ENCODE data around the gene PLCG2.
A peak's percentile ranks its signal among the peaks of the same experiment; 100 is the strongest.
"Not testable (repeated sequence)": the region's sequence is repeated elsewhere in the genome, so short reads cannot be mapped to it uniquely, and the experiment has no call there.

PLCG2 gene

DNA sequence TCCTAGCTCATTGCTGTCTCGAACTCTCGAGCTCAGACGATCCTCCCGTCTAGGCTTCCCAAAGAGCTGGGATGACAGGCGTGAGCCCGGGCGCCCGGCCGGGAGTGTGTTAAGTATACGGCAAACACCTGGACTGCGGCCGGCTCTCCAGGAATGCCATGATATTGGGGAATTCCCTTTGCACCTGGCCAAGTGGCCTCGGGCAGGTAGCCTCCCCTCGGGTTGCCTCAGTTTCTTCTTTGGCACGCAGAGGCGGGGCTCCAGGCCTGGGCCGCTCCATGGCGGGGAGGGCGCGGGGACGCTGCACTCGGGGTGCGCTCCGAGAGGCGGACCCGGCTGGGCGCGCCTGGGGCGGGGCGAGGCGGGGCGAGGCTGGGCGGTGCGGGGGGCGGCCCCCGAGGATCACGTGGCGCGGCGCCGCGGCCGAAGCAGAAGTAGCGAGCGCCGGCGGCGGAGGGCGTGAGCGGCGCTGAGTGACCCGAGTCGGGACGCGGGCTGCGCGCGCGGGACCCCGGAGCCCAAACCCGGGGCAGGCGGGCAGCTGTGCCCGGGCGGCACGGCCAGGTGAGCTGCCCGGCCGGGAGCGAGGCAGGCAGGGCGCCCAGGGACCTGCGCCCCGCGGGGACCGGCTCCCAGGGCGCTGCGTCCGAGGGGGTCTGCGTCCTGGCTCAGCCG, at the start of gene PLCG2:
PLCG2 (plus strand) TSS at position 431 of the 675 bp plus-strand sequence. CDS start 6,699 bp downstream, outside the sequence.
- DNase-seq (ENCODE audit: low read depth in 2 of 2) = peak; percentile 37 to 66

DNA sequence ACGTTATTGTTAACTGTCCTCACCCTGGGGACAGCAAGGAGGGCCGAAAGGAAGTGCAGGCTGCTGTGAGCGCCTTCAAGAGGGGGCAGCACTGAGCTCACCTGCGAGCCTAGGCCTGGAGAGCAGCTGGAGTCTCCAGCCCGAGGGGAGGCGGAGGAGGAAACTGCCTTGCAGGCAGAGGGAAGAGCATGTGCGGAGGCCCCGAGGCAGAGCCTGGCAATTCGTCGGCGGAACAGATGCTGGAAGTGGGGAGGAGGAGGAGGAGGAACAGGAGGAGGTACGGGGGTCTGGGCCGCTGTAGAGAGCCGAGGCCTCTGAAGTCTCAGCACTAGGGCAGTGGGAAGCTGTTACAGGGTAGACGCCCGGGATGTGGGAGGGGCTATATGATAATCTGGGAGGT, 49.6 kb upstream of the PLCG2 start:
- DNase-seq (ENCODE audit: low read depth in 2 of 2) = no peak

DNA sequence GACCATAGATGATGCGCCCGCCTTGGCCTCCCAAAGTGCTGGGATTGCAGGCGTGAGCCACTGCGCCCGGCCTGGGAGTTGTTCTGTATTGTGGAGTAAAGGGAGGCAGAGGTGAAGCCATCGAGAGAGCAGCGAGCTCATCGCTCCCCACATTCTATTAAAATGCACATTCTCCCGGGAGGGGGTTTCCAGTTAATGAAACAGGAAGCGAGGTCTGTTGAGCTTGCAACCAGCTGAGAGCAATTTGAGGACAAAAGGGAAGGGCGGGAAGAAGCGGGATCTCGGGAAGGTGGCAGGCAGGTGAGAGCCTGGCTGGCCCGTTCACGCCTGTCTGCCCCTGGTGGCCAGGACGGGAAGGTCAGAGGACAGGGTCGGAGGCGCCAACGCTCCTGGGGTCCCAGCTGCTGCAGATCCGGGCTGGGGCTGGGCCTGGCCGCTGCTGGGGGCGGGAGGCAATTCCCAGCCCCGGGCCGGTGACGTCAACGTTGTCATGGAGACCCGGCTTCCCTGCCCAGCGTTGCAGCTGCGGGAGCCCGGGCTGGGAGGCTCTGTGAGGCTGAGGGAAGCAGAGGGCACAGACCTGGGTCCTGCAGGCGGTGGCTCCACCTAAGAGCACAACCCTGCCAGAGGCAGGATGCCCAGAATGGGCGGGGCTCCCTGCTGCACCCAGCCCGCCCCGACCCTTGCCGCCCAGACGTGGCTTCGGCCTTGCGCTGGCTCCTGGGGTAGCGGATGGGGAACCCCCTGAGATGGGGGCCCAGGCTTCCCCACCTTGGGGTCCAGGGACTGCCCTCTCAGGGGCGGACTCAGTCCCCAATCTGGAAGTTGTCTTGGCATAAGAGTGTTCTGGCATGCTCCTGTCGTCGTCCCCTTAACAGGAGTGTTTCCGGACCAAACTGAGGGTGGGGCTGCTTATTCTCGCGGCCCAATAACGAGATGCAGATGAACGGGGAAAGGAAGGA, 48.7 kb upstream of the PLCG2 start:
- peak in 1 of 2 experiments; percentile 58 for DNase-seq (ENCODE audit: low read depth in 2 of 2)

DNA sequence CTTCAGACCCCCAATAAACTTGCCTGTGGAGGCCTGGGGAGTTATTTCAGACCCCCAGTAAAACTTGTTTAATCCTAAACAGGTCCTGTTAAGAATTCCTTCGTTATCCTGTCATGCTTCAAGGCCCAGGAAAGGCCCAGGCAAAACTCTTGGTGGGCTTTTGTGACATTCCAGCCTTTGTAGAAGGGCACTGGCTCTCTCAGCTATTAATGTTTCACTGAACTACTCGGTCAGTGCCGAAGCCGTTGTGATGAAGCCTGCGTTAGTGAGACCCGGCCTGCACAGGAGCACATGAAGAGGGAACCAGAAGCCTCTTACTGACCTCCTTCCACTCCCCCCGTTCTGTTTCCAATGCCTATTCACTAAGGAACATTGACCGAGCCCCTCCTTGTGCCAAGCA, 47.4 kb upstream of the PLCG2 start:
- DNase-seq (ENCODE audit: low read depth in 2 of 2) = no peak

DNA sequence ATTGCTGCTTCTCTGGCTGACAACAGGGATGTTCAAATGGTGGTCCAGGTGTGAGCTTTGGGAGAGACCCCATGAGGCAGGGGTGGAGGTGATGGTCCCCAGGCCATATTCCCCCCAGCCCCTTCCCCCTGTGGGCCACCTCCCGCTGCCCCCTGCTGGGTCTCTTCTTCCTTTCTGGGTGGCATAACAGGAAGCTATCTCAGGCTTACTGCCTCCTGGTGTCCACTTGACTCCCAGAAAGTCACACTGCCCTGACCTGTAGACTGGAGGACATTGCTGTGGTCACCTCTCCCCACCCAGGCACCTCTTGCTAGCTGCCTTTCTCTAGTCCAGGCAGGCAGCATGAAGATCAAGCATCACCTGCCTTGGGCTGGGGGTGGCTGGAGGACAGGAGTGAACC, 46.4 kb upstream of the PLCG2 start:
- no peak for DNase-seq (ENCODE audit: low read depth in 2 of 2)

DNA sequence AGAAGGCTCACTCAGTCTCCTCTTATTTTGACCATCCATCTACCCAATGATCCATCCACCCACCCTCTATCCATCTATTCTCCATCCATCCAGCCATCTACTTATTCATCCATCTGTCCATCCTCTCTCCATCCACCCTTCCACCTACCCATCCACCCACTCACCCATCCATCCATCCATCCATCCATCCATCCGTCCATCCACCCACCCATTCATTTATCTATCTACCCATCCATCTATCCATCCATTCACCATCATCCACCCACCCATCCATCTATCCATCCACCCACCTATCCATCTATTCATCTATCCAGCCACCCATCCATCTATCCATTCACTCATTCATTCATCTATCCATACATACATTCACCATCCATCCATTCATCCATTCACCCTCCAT, 45.8 kb upstream of the PLCG2 start:
- no peak for DNase-seq (ENCODE audit: low read depth in 2 of 2)

DNA sequence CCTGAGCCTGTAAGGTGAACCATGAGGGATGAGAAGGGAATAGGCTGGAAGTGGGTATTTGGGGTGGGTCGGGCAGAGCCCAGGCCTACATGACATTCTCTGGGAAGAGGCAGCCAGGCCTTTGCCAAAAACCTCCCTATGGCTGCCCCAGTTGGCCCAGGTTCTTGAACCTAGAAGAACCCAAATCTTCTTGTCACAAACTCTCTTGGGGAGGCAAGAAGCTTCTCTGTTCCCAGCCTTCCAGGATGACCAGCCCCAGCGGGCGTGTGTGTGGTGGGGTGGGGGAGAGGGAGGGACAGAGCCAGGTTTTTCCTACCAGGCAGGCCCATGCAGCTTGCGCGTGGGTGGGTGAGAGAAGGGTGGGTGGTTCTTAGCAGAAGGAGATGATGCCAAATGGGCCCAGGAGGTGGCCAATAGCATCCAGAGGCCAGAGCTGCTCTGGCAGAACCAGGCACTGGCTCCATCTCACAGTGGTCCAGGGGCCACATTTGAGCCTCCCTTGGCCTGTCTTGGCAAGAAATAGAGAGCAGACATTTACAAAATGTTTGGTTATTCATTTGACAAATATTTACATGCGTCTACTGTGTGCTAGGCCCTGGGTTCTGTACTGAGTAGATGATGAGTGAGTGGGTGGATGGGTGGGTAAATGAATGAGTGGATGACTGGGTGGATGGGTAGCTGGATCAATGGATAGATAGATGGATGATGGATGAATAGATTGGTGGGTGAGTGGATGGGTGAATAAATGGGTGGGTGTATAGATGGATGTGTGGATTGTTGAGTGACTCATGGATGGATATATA, 44.3 kb upstream of the PLCG2 start:
- DNase-seq (ENCODE audit: low read depth in 2 of 2) = no peak

DNA sequence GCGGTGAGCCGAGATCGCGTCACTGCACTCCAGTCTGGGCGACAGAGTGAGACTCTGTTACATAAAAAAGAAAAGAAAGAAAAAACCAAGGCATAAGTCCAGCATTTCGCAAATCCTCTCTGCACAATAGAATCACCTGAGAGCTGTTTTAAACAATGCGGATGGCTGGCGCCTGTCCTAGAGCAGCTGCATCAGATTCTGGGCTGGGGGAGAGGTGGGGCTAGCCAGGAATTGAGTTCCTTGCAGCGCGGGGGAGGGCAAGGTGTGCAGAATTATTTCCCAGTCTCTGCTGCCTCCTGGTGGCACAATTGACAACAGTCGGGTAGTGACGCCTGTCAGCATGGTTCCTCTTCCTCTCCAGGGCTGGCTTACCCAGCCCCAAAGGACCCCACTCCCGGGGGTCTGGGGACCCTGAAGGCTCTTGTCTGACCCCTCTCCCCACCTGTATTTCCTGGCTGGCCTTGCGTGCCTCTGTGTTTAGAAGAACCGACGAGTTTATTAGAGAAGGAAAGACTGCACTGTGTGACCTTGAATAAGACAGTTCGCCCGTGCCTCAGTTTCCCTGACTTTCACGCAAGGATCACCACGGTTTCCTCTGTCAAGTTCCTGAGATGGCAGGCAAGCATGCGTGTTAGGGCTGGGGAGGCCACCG, 41.1 kb upstream of the PLCG2 start:
- DNase-seq (ENCODE audit: low read depth in 2 of 2) = peak; percentile 64 to 82

DNA sequence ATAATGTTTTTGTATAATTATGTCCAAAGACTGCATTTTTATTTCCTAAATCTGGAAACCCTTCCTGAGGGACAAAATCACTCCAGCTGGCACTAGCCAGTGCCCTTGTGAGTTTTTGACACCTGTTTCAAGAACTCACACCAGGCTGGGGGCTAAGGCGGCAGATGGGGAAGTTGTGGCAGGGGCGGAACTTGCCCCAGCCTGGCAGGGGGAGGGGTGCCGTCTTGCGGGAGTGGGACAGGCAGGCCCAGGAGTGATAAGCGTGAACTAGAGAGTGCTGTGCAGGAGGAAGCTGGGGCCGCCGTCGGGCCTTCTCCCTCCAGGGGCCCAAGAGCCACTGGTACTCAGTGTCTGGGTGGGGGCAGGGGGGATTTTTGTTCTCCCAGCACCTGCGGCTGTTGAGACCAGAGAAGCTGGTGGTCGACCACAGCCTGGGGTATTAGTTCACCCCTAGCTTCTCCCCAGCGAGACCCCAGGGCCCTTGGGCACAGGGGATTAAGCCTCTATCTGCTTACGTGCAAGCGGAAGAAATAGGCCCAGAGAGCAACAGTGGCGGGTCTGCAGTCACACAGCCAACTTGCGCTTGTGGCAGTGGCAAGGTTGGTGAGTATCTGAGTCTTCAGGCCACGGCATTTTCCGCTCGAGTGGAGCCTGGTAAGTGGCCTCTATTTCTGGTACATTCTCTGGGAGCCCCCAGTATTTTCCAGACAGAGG, 40.2 kb upstream of the PLCG2 start:
- no peak for DNase-seq (ENCODE audit: low read depth in 2 of 2)

DNA sequence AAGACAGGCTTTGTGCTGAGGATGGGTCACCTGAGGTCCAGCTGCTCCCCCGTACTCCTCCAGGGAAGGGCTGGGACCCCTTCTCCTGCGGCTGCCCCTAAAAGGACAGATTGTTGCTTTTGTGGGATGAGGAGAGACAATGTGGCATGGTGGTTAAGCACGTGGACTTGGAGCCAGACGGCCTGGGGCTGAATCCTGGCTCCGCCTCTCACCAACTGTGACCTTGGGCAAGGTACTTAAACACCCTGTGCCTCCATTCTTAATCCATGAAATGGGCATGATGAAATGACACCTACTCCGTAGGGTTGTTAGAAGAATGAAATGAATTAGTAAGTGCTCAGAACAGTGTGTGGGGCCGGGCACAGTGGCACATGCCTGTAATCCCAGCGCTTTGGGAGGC, 39.6 kb upstream of the PLCG2 start:
- DNase-seq (ENCODE audit: low read depth in 2 of 2) = no peak

DNA sequence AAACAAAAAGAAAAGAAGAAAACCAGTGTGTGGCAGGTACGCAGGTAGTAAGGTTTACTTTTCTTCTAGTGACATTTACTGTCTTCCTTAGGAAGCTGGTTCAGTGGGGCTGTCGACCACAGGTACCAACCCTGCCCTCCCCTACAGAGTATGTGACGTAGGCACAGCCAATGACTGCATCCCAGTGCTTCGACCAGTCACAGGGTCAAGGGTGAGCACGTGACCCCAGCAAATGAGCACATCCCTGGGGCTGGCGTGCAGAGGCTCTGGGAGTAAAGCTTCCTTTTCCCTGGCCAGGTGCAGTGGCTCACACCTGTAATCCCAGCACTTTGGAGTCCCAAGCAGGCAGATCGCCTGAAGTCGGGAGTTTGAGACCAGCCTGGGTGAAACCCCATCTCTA, 38.9 kb upstream of the PLCG2 start:
- DNase-seq (ENCODE audit: low read depth in 2 of 2) = no peak

DNA sequence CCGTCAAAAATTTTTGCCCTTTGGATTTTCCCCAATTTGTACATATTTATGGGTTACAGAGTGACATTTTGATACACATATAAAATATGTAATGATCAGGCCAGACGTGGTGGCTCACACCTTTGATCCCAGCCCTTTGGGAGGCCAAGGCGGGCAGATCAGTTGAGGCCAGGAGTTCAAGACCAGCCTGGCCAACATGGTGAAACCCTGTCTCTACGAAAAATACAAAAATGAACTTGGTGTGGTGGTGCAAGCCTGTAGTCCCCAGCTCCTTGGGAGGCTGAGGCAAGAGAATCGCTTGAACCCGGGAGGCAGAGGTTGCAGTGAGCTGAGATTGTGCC, 37.7 kb upstream of the PLCG2 start:
- DNase-seq (ENCODE audit: low read depth in 2 of 2) = not testable (repeated sequence)

DNA sequence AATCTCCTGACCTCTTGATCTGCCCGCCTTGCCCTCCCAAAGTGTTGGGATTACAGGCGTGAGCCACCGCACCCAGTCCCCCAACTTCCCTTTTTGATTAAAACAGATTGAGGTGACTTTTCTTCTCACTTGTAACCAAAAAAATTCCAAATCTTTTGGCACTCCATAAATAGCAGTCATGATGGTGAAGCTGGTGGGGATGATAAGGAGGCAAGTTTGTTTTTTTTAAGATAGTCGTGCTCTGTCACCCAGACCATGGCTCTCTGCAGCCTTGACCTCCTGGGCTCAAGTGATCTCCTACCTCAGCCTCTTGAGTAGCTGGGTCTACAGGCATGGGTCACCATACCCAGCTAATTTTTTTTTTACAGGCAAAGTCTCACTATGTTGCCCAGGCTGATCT, 34.7 kb upstream of the PLCG2 start:
- DNase-seq (ENCODE audit: low read depth in 2 of 2) = no peak

DNA sequence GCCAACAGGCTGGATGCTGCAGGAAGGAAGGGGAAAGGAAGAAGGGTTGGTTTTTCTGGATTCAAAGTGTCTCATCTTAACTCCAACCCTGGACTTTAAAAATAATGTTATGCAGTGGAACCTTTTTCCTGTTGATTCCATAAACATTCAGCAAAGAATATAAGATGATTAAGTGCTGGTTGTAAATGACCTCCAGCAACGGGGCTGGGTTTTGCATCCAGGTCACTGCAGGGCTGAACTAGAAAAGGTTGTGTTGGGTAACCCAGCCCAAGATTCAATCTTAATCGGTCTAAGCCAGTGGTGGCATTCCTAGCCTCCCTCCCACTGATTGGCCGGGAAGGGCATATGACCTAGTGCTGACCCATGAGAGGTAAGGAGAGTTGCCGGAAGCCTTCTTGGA, 34.2 kb upstream of the PLCG2 start:
- no peak for DNase-seq (ENCODE audit: low read depth in 2 of 2)

DNA sequence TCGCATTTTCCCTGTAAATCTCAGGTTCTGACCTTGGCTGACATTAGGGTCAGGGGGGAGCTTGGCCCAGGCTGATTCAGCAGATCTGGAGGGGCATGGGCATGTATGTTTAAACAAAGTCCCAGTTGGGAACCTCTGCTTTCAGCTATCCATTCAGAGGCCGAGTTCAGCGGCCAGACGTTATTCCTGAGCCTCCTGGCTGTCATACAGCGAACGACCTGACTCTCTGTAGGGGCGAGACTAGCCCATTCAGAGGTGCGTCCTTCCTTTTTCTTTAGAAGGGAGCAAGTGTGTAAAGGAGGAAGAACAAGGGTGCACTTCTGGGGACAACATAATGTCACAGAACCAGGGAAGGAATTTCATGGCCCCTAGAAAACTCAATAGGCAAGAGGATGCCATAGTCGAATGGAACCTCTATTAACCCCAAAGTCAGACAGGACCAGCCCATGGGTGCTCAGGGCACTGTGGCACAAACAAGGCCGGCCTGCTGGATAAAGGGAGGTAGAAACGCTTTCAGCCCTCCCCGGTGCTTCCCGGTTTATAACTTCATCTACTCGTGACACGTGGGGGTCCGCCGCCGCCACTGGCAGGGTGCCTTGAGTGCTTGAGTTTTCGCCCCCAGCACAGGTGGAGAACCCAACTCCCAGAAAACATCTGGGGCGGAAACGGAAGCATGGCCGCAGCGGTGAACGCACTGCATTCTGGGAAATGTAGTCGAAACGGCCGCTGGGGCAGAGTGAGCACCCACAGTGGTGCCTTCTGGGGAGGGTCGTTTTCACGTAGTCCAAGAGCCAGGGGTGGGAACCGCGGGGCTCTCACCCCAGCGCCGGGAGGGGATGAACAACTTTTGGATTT, 33.2 kb upstream of the PLCG2 start:
- peak; percentile 67 to 68 for DNase-seq (ENCODE audit: low read depth in 2 of 2)

DNA sequence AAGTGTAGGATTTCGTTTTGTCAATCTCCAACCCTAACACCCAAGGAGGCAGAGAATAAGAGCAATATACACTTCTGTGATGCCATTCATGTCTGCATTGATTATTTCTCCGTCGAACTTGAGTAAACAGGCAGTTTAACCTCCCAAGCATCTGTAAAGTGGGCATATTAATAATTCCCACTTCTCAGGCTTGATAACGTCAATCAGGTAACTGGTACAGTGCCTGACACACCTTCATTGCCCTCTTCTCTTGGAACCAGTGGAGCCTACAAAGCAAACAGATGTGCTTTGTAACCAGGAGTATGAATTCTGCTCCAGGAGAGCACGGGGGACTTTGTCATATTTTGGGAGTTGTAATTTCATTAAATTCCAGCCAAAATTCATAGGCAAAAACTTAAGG, 32.5 kb upstream of the PLCG2 start:
- DNase-seq (ENCODE audit: low read depth in 2 of 2) = no peak

DNA sequence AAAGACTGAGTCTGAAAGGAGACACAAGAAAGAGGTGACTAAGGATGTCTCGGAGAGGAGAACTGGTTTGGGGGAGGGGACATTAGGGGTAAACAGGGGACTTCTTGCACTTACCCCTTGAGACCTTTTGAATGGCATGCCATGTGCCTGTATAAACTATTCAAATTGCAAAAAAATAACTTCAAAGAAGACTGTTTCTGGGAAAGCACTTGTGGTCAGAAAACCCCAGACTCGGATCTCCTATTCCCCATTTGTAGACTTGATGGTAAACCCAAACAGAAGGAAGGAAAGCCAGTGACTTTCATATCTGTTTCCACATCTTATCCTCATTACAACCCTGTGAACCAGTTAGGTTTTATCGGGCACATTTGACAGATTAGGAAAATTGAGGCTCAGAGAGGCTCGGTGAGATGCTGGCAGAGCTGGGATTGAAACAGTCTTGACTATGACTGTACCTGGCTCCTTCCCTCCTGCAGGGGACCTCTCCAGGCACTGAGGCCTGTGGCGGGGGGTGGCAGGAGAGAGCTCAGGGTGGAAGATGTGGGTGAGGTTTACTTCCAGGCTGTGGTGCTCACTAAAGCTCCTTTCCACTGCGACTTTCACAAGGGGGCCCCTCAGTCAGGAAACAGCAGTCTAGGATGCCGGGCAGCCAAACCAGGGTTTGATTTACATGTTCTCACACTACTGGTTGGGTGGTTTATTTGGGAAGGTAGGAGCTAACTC, 30.5 kb upstream of the PLCG2 start:
- DNase-seq (ENCODE audit: low read depth in 2 of 2) = no peak

DNA sequence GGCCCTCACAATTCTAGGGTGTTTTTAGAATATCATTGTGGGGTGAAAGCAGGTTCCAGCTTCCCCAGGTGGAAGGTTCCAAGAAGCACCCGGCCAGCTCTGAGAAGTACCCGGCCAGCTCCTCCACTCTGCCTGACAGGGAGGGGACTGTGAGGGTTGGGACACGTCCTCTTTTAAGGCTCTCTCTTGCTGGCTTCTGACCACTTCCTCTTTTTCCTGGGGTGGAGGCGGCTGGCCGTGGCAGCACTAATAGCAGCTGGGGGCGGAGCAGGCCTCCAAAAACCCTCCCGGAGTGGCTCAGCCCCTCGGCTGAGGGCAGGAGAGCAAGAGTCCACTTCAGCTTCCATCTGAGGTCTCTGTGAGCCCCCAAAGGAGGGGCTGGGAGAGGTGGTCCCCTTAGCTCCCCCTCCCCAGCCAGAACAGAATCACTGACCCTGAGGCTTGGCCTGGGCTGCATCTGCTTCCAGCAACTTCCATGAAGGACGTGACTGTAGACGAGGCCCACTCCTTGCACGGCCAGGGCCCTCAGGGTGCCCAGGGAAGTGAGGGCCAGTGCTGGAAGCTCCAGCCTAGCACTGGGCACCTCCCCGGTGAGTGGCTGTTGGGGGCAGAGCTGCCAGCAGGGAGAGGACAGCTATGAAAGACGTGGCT, 26.7 kb upstream of the PLCG2 start:
- no peak for DNase-seq (ENCODE audit: low read depth in 2 of 2)

DNA sequence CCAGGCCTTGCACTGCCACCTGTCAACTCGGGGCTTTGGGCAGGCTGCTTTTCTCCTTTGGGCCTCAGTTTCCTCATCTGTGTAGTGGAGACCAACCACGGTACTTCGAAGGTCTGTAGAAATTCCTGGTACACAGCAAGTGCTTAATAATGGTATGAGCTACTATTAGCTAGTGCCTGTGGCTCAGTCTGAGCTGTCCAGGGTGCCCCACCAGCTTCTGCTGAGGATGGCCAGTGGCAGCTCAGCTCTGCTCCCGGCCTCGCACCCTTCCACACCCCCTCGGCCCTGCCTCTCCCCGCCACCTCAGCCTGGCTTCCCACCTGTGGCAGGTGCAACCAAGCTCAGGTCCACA, 26.2 kb upstream of the PLCG2 start:
- no peak for DNase-seq (ENCODE audit: low read depth in 2 of 2)
